Effector CD4-positive, alpha-beta T cell (primary cell): Measurements from ENCODE around the gene DVL3.
"Not testable (repeated sequence)": the region's sequence is repeated elsewhere in the genome, so short reads cannot be mapped to it uniquely, and the experiment has no call there.

Experiments
- DNase-seq: peaks from one replicate; pipeline ENCODE4 v3.0.0-alpha.2; 2020

The DVL3 gene

GRCh38 chr3:184155644-184156521 lies 706 bp downstream of the DVL3 start:
- DNase-seq = peak; percentile 30

DNA sequence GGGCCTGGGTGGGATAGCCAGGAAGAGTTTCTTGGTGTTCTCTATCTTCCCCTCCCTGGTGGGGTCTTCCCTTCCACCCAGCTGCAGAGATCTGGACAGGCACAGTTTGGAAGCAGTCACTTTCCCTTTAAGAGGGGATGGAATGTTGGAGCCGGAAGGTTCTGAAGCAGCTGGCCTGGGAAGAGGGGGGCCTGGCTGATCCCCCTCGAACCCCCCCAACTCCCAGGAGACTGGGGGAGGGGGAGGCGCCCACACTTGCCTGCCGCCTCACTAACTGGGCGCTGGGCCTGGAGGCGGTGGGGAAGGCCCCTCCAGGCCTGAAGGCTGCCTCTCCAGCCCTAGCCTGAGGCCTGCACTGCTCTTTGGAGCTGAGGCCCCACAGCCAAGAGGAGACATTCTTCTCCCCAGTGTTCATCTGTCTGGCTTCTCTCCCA lies 1.4 kb downstream of the DVL3 start:
- no peak for DNase-seq

DNA sequence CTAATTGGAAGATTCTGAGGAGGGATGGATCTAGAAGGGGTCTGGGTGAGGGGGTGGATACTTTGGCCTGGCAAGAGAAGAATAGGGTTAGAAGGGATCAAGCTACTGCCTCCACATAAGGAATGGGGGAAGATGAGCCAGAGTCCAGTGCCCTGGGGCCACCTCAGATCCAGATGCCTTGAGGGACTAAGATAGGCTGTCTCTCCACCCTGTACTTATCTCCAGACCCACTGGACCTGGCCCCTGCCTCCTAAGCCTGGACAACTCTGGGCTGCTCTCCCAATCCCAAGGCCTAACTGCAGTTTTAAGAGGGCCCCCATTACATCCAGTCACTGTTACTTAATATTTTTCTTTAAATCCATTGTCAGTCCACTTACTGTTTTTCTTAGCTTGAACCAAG lies 2.0 kb downstream of the DVL3 start:
- DNase-seq = no peak

DNA sequence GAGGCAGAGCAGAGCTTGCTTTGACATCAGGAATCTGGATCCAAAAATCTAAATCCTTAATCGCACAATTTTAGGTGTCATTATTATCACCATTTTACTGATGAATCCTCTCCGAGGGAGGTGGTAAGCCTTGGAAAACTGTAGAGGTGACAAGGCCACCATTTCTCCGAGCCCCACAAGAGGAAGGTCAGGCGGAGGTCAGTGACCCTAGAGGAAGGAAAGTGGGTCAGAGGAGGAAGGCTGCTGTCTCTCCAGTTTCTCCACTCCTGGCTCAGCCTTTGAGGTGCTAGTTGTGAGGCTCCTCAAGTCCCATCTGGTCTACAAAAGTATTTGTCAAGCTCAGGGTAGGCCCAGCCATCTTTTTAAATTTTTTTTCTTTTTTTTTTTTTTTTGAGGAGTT lies 3.2 kb downstream of the DVL3 start:
- DNase-seq = no peak

DNA sequence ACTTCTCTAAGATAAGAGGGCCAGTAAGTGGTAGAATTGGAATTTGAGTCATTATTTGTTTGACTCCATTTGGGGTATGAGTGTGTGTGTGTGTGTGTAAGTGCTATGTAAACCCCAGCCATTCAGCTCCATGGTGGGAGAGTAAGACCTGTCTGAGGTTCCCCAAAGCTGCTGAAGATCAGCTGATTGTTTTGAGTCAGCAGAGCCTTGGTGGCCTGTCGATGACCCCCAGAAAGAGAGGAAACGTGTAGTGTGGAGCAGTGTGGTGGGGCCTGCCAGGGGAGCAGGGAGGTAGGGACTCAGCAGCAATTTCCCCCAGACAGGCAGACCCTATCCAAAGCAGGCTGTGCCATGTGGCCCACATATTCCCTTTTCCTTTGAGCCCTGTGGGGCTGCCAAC lies 5.3 kb downstream of the DVL3 start:
- DNase-seq = no peak

- DNase-seq = not testable (repeated sequence)
These were observed 7.4 kb downstream of the DVL3 start for GRCh38 chr3:184162571-184163070.

DNA sequence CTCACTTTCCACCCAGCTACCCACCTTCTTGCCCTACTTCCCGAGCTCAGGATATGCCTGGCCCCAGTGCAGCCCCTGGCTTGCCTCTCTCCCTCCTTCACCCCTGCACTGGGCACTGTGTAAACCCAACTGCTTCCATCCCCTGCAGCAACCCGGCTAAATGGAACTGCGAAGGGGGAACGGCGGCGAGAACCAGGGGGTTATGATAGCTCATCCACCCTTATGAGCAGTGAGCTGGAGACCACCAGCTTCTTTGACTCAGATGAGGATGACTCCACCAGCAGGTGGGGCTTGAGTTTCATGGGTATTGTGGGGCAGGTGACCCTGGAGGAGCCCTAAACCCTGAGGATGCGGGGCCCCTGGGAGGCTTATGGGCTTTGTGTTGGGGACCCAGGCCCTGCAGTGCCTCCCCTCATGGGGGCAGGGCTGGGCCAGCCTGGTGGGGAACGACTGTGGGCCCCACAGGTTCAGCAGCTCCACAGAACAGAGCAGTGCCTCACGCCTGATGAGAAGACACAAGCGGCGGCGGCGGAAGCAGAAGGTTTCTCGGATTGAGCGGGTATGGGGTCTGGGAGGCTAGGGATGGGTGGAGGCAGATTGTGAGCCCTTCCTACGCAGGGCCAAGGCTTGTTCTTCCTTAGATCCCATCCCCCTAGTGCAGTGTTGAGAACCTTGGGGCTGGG lies 9.6 kb downstream of the DVL3 start:
- DNase-seq = no peak

DNA sequence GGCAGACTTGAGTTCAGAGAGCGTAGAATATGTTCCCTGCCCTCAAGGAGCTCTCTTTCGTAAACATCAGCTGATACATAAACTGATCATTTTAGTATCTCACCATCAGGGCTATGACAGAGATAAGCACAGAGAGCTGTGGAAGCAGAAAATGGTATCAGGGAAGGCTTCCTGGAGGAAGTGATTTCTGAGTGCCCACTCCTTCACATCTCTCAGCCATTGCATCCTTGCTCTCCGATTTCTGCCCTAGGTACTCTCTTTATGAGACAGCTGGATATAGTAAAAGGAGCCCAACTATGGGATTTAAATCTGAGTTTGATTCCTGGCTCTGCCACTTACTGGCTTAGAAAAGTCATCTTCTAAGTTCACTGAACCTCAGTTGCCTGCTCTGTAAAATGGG lies 10.4 kb downstream of the DVL3 start:
- DNase-seq = no peak

GRCh38 chr3:184166671-184167070 lies 11.5 kb downstream of the DVL3 start:
- DNase-seq = no peak

DNA sequence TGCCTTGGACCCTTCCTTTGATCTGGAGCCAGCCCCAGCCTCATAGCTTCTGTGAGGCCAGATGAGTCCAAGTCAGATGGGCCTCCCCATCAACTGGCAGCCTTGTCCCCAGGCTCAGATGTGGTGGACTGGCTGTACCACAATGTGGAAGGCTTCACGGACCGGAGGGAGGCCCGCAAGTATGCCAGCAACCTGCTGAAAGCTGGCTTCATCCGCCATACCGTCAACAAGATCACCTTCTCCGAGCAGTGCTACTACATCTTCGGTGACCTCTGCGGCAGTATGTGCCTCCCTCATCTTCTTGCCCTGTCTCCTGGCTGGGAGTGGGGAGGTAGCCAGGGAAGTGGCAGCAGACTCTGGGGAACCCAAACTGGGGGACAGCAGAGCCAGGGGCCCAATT lies 12.6 kb downstream of the DVL3 start:
- no peak for DNase-seq

DNA sequence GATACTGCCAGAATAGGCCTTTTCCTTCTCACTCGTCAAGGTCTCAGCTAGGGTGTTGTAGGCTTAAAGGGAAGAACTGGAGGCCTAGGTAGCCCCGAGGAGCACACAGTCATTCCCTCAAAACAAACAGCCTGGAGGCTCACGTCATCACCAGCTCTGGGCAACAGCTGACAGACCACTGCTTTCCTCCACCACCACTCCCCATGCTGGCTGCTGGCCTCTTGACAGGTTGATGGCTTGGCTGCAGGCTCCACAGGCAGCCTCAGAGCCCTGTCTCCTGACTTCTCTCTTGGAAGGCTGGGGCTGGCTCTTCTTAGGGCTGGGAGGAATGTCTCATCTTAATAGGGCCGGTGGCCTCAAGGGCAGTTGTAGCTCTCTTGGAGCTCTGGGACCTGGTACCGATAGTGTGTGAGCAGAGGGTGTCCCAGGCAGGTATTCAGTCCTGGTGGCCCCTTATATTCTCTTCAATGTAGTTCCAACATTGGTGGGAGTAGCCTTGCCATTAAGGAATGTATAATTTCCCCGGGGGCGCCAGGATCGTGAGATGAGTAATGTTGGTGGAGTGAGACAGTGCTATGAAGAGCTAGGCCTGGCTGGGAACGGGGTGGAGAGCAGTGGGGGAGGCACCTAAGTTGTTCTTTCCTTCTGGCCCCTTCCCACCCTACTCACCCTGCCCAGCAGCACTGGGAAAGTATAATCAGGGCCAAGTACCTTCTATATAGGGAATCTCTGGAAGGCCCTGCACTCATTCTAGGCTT lies 13.4 kb downstream of the DVL3 start:
- DNase-seq = no peak

- DNase-seq = no peak
These were observed 15.0 kb downstream of the DVL3 start for GRCh38 chr3:184169896-184170875.

GRCh38 chr3:184171562-184171961 lies 16.4 kb downstream of the DVL3 start:
- DNase-seq = no peak

- no peak for DNase-seq
These were observed 17.6 kb downstream of the DVL3 start for GRCh38 chr3:184172681-184173373.

DNA sequence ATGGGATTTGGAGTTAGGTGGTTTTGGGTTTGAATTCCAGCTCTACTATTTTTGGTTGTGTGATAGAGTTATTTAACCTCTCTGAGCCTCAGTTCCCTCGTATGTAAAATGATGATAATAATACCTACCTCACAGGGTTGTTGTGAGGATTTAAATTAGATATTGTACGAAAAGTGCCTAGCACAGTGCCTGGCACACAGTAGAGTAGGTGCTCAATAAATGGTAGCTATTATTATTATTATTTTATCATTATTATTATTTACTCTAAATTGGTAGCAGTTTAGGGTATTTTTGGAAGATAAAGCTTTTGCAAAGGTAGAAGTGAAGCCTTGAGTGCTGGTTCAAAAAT lies 18.2 kb downstream of the DVL3 start:
- DNase-seq = no peak

GRCh38 chr3:184174284-184174645 lies 19.1 kb downstream of the DVL3 start:
- DNase-seq = no peak

- DNase-seq = peak; percentile 95
These were observed 19.7 kb downstream of the DVL3 start, which contains the start of gene AP2M1 for GRCh38 chr3:184174646-184175492. Gene AP2M1, plus strand, starts transcription at chr3:184174855. Its CDS starts 2,139 bp downstream, at chr3:184176994.

GRCh38 chr3:184175506-184175905 lies 20.3 kb downstream of the DVL3 start:
- DNase-seq = no peak

DNA sequence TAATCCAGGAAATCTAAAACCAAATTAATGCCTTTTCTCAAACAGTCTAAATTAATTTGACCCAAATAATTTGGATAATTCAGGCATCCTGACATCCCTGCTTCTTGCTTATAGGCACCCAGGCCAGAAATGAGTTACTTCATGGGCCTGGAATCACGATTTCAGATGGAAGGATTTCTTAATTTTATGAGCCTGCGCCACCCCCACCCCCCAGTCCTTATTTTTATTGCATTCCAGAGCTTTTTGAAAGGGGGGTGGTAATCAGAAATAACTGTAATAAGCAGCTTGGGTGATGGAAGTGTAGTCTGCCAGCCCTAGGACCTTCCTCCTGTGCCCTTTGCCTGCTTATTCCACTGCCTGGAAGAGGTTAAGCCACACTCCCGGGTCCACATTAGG lies 20.8 kb downstream of the DVL3 start:
- no peak for DNase-seq
